HepG2 (cell line): Measurements from ENCODE around the gene CEBPG. TPM values are rescaled to one million over a fixed set of nuclear protein-coding genes. Genes with fewer than 3 reads are reported as not detected.

Experiments
- ARID5B ChIP-seq: IDR thresholded peaks from 2 replicates; pipeline ENCODE4 v1.4.0; 2020; ENCODE audit warnings: mild to moderate bottlenecking, missing genetic modification reagents
- DDIT3 ChIP-seq: sonication (generic); formaldehyde crosslinking; IDR thresholded peaks from 2 replicates; pipeline ENCODE4 v1.4.0; 2020; ENCODE audit warnings: mild to moderate bottlenecking, missing genetic modification reagents
- E2F1 ChIP-seq: sonication (generic); formaldehyde crosslinking; IDR thresholded peaks from 2 replicates; pipeline ENCODE4 v1.5.0; 2020; ENCODE audit warnings: missing genetic modification reagents
- ESRRA ChIP-seq: sonication (generic); formaldehyde crosslinking; IDR thresholded peaks from 2 replicates; pipeline ENCODE4 v1.5.1; 2020; ENCODE audit warnings: mild to moderate bottlenecking, low read depth, missing genetic modification reagents
- GTF3A ChIP-seq: sonication (generic); formaldehyde crosslinking; conservative IDR thresholded peaks from 2 replicates; pipeline ENCODE4 v1.4.0; 2020; ENCODE audit warnings: mild to moderate bottlenecking, missing genetic modification reagents
- HIVEP1 ChIP-seq: sonication (generic); formaldehyde crosslinking; IDR thresholded peaks from 2 replicates; pipeline ENCODE4 v1.4.0; 2020; ENCODE audit warnings: mild to moderate bottlenecking, missing genetic modification reagents
- HOXA7 ChIP-seq: sonication (generic); formaldehyde crosslinking; IDR thresholded peaks from 2 replicates; pipeline ENCODE4 v1.8.1; 2022; ENCODE audit warnings: mild to moderate bottlenecking, missing genetic modification reagents, moderate library complexity
- MED1 ChIP-seq: sonication (generic); formaldehyde crosslinking; IDR thresholded peaks from 2 replicates; pipeline ENCODE4 v1.4.0; 2020; ENCODE audit warnings: missing genetic modification reagents
- MXD3 ChIP-seq: IDR thresholded peaks from 2 replicates; pipeline ENCODE4 v1.6.1; 2016; ENCODE audit warnings: mild to moderate bottlenecking, missing biosample characterization, missing genetic modification reagents
- PCBP2 ChIP-seq: fragments of 200-400 bp; formaldehyde crosslinking; optimal IDR thresholded peaks from 2 replicates; pipeline ENCODE3; 2018; ENCODE audit warnings: low read length, low read depth; ENCODE audit not compliant: poor library complexity, severe bottlenecking
- SP5 ChIP-seq: IDR thresholded peaks from 2 replicates; pipeline ENCODE4 v1.6.1; 2016; ENCODE audit warnings: low read depth, borderline replicate concordance
- SPEN ChIP-seq: sonication (generic); formaldehyde crosslinking; IDR thresholded peaks from 2 replicates; pipeline ENCODE4 v1.5.1; 2020; ENCODE audit warnings: low read depth, mild to moderate bottlenecking, missing genetic modification reagents
- ZBTB37 ChIP-seq: sonication (generic); formaldehyde crosslinking; IDR thresholded peaks from 2 replicates; pipeline ENCODE4 v1.4.0; 2020; ENCODE audit warnings: mild to moderate bottlenecking, missing genetic modification reagents
- ZIK1 ChIP-seq: sonication (generic); formaldehyde crosslinking; IDR thresholded peaks from 2 replicates; pipeline ENCODE4 v1.5.0; 2020; ENCODE audit warnings: mild to moderate bottlenecking, low read depth, missing genetic modification reagents, borderline replicate concordance
- ZNF580 ChIP-seq: IDR thresholded peaks from 2 replicates; pipeline ENCODE4 v1.6.1; 2016; ENCODE audit warnings: low read depth, borderline replicate concordance
- ZNF615 ChIP-seq: sonication (generic); formaldehyde crosslinking; IDR thresholded peaks from 2 replicates; pipeline ENCODE4 v1.5.0; 2020; ENCODE audit warnings: mild to moderate bottlenecking, missing genetic modification reagents, borderline replicate concordance
- ZNF652 ChIP-seq: IDR thresholded peaks from 2 replicates; pipeline ENCODE4 v1.6.1; 2016; ENCODE audit warnings: low read depth, borderline replicate concordance
- ZNF775 ChIP-seq: sonication (generic); formaldehyde crosslinking; IDR thresholded peaks from 2 replicates; pipeline ENCODE4 v1.4.0; 2020; ENCODE audit warnings: missing genetic modification reagents, mild to moderate bottlenecking, moderate library complexity, borderline replicate concordance
- ZNF784 ChIP-seq: sonication (generic); formaldehyde crosslinking; IDR thresholded peaks from 2 replicates; pipeline ENCODE4 v1.5.1; 2020; ENCODE audit warnings: missing genetic modification reagents, mild to moderate bottlenecking, borderline replicate concordance
- ZSCAN31 ChIP-seq: sonication (generic); formaldehyde crosslinking; IDR thresholded peaks from 2 replicates; pipeline ENCODE4 v1.5.0; 2020; ENCODE audit warnings: low read depth, mild to moderate bottlenecking, missing genetic modification reagents
- polyA plus RNA-seq, 8 experiments: library from polyadenylated mRNA; depleted of rRNA in 3 of 8; stranded (reverse) in 7 of 8; unstranded in 1 of 8; fragments of >200 nt; fragmentation: Illumina TruSeq in 4 of 8; extraction: Trizol in 4 of 8; gene quantifications; 2 replicates each; pipeline versions ENCODE4 v1.2.1 to v1.2.3, GENCODE V29; 2011 to 2016; ENCODE audit warnings: low read depth in 4 of 8, missing spikeins in 1 of 8, mixed read lengths in 1 of 8; ENCODE audit not compliant: insufficient read depth in 1 of 8
- total RNA-seq, 5 experiments: library from RNA; depleted of rRNA; stranded (reverse); fragments of >200 nt; fragmentation: Illumina TruSeq; extraction: Trizol; gene quantifications; 2 replicates each; pipeline ENCODE4 v1.2.3, GENCODE V29; 2016; ENCODE audit warnings: low read depth in 1 of 5

The CEBPG gene
- total and polyA plus RNA-seq, 2 of the 13 experiments (the other 11 are each of a cell fraction or from before 2014, with no cell fraction given), result 25.7 to 34.3 TPM

- TF ChIP-seq E2F1 (CRISPR knock-in tag), result peak; percentile 75
- no peak for TF ChIP-seq SP5 (CRISPR knock-in tag)
- no peak for TF ChIP-seq GTF3A (CRISPR knock-in tag)
- peak; percentile 71; the same call in 1 of the 2 replicates for TF ChIP-seq ZNF784
- no peak for TF ChIP-seq HOXA7 (CRISPR knock-in tag)
- TF ChIP-seq DDIT3 (CRISPR knock-in tag), result peak; percentile 94; the same call in 1 of the 2 replicates
- no peak for TF ChIP-seq ARID5B (CRISPR knock-in tag)
- TF ChIP-seq HIVEP1 (CRISPR knock-in tag), result no peak; the same call in 1 of the 2 replicates
- no peak for TF ChIP-seq ZNF652 (CRISPR knock-in tag)
- TF ChIP-seq MXD3 (CRISPR knock-in tag), result peak; percentile 46; the same call in 1 of the 2 replicates
- TF ChIP-seq ESRRA (CRISPR knock-in tag), result peak; percentile 29; the same call in 1 of the 2 replicates
- TF ChIP-seq ZIK1, result peak; percentile 61; the same call in 1 of the 2 replicates
- TF ChIP-seq MED1 (CRISPR knock-in tag), result peak; percentile 33; the same call in 1 of the 2 replicates
- peak; percentile 66 for TF ChIP-seq SPEN (CRISPR knock-in tag)
- TF ChIP-seq ZNF615, result no peak
- no peak for TF ChIP-seq PCBP2
- TF ChIP-seq ZSCAN31 (CRISPR knock-in tag), result peak; percentile 65; the same call in 1 of the 2 replicates
- TF ChIP-seq ZNF580 (CRISPR knock-in tag), result no peak
- no peak for TF ChIP-seq ZNF775 (CRISPR knock-in tag)
- TF ChIP-seq ZBTB37 (CRISPR knock-in tag), result no peak
Measured at GRCh38 chr19:33373453-33374235, at the start of gene CEBPG (continued).
